B cell (primary cell): ENCODE data around the gene P2RX2.

Experiments
- EZH2 ChIP-seq: IDR thresholded peaks from 2 replicates; pipeline ENCODE4 v1.6.1; 2012; ENCODE audit warnings: borderline replicate concordance, low read depth, mild to moderate bottlenecking, moderate library complexity, low read length; ENCODE audit not compliant: insufficient read depth, poor library complexity, severe bottlenecking
- TF ChIP-seq, protein P1 (sequence below): fragments of 200-600 bp; IDR thresholded peaks from one replicate; pipeline ENCODE4 v1.8.0; 2022; ENCODE audit warnings: antibody characterized with exemption, mild to moderate bottlenecking

- TF ChIP-seq, protein P1, sequence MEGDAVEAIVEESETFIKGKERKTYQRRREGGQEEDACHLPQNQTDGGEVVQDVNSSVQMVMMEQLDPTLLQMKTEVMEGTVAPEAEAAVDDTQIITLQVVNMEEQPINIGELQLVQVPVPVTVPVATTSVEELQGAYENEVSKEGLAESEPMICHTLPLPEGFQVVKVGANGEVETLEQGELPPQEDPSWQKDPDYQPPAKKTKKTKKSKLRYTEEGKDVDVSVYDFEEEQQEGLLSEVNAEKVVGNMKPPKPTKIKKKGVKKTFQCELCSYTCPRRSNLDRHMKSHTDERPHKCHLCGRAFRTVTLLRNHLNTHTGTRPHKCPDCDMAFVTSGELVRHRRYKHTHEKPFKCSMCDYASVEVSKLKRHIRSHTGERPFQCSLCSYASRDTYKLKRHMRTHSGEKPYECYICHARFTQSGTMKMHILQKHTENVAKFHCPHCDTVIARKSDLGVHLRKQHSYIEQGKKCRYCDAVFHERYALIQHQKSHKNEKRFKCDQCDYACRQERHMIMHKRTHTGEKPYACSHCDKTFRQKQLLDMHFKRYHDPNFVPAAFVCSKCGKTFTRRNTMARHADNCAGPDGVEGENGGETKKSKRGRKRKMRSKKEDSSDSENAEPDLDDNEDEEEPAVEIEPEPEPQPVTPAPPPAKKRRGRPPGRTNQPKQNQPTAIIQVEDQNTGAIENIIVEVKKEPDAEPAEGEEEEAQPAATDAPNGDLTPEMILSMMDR: no peak
- TF ChIP-seq EZH2: no peak
Measured at GRCh38 chr12:132601171-132601883, 17.2 kb upstream of the P2RX2 start.
